Gastrocnemius medialis (tissue), 4 donors: ENCODE results near the gene TRMT61A. TPM values are rescaled to one million over a fixed set of nuclear protein-coding genes. Genes with fewer than 3 reads are reported as not detected.

Source experiments
- ATAC-seq, 2 donors: fragments of 150-250 bp; one replicate each; pipeline ENCODE4 v1.9.1; 2016
- DNase-seq, 2 donors: peaks; one replicate each; pipeline ENCODE4 v3.0.0-alpha.2; 2019
- H3K27ac ChIP-seq, 4 donors: fragments of 200-600 bp; sonication (generic); 1 replicate in 1 of 4; 2 replicates in 3 of 4; pipeline ENCODE4 v1.5.1; 2016 to 2018; ENCODE audit warnings: mild to moderate bottlenecking in 2 of 4, moderate library complexity in 1 of 4
- H3K27me3 ChIP-seq, 3 donors: fragments of 200-600 bp; sonication (generic) in 2 of 3; 1 replicate in 1 of 3; 2 replicates in 2 of 3; pipeline versions ENCODE4 v1.5.1 to v1.6.0; 2016 to 2019; ENCODE audit warnings: mild to moderate bottlenecking in 1 of 3, moderate library complexity in 1 of 3
- H3K36me3 ChIP-seq, 2 donors: fragments of 200-600 bp; sonication (generic) in 1 of 2; one replicate each; pipeline ENCODE4 v1.5.1; 2017 to 2018
- H3K4me1 ChIP-seq, 2 donors: fragments of 200-600 bp; sonication (generic) in 1 of 2; one replicate each; pipeline ENCODE4 v1.5.1; 2016 to 2017; ENCODE audit warnings: mild to moderate bottlenecking in 2 of 2
- H3K4me3 ChIP-seq, 4 donors: fragments of 200-600 bp; sonication (generic) in 3 of 4; 1 replicate in 1 of 4; 2 replicates in 3 of 4; pipeline ENCODE4 v1.5.1; 2016 to 2019; ENCODE audit warnings: mild to moderate bottlenecking in 2 of 4
- H3K9me3 ChIP-seq, 3 donors: fragments of 200-600 bp; sonication (generic) in 2 of 3; 1 replicate in 1 of 3; 2 replicates in 2 of 3; pipeline ENCODE4 v1.5.1; 2016 to 2019
- POLR2A ChIP-seq, 2 donors: fragments of 450-650 bp; IDR thresholded peaks; one replicate each; pipeline ENCODE4 v1.6.1; 2017; ENCODE audit warnings: antibody characterized with exemption in 2 of 2, mild to moderate bottlenecking in 2 of 2, moderate library complexity in 2 of 2
- in situ Hi-C, 4 donors: fragments of 200-750 bp; cut with MboI; loops; one replicate each; pipeline versions ENCODE4 v1.15.0 to v1.8.0; 2017; ENCODE audit warnings: low sequenced_read_pairs in 4 of 4
- intact Hi-C: fragments of 100-400 bp; cut with DNase I; formaldehyde crosslinking; loops from one replicate; pipeline ENCODE4 v1.15.1; 2023; ENCODE audit warnings: low total_unique reads
- total RNA-seq, 4 donors: library from RNA; depleted of rRNA; stranded (reverse); fragments of >200 nt; gene quantifications; one replicate each; pipeline versions ENCODE4 v1.1.0 to v1.2.3, GENCODE V29; 2016
- TF ChIP-seq, protein P1 (sequence below), 5 experiments: fragments of 450-650 bp in 3 of 5; fragments of 200-600 bp in 2 of 5; sonication (generic) in 2 of 5; IDR thresholded peaks in 4 of 5; conservative IDR thresholded peaks in 1 of 5; 1 replicate in 4 of 5; 2 replicates in 1 of 5; pipeline ENCODE4 v1.5.1; 2016 to 2019; ENCODE audit warnings: antibody characterized with exemption in 5 of 5, mild to moderate bottlenecking in 3 of 5, moderate library complexity in 3 of 5

TRMT61A gene
- total RNA-seq, 4 donors from 2014 or later = 8.3 to 11.0 (median 9.6) TPM

DNA sequence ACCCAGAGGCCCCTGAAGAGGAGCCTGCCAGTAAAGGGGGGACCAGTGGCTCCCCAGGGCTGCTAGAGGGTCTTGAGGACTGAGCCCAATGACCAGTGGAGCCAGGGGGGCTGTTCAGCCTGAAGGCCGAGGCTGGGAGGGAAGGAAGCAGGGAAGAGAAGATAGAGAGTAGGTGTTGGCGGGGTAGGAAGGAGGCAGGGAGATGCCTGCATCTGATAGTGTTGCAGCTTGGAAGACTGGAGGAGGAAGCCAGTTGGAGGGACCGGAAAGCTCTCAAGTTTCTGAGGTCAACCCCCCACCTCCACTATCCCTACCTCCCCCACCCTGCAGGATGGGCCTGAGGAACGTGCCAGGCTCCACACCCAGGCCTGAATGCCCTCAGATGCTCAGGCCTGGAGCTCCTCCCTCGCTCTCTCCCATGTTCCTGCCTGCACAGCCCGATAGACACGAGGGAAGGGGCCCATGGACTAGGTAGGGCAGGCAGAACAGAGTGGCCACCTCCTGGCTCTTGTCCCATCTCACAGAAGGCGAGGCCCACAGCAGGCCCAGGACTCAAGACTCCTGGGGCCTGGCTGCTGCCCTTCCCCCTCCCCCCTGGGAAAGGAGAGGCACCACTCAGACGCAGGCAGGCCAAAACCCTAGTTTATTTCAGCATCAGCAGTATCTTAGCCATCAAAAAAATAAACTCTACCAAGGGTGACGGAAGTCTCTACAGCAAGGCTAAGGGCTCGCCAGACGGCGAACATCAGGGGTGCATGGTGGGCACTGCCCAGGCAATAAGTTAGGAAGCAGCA lies 9.8 kb upstream of the TRMT61A start:
- H3K36me3 ChIP-seq = no peaks in the 10 kb centered on the region
- ATAC-seq = no peak
- no peak overlapping the region for H3K4me3 ChIP-seq
- no peaks in the 10 kb centered on the region for H3K9me3 ChIP-seq
- no peak for TF ChIP-seq POLR2A (IDR thresholded peaks at IDR 0.05)
- TF ChIP-seq, protein P1, sequence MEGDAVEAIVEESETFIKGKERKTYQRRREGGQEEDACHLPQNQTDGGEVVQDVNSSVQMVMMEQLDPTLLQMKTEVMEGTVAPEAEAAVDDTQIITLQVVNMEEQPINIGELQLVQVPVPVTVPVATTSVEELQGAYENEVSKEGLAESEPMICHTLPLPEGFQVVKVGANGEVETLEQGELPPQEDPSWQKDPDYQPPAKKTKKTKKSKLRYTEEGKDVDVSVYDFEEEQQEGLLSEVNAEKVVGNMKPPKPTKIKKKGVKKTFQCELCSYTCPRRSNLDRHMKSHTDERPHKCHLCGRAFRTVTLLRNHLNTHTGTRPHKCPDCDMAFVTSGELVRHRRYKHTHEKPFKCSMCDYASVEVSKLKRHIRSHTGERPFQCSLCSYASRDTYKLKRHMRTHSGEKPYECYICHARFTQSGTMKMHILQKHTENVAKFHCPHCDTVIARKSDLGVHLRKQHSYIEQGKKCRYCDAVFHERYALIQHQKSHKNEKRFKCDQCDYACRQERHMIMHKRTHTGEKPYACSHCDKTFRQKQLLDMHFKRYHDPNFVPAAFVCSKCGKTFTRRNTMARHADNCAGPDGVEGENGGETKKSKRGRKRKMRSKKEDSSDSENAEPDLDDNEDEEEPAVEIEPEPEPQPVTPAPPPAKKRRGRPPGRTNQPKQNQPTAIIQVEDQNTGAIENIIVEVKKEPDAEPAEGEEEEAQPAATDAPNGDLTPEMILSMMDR (IDR thresholded peaks at IDR 0.05 in 4 of 5, conservative IDR thresholded peaks at IDR 0.05 in 1 of 5) = no peak
- in situ Hi-C loops (no loop called here), intact Hi-C loops (no loop called here)
- H3K4me1 ChIP-seq = peaks cover 15 to 19% of the 10 kb centered on the region in 2 donors
- H3K27ac ChIP-seq = peak overlapping the region in 1 of 4 donors; percentile 20
- peaks cover 0 to 23% (median 7%) of the 10 kb centered on the region in 3 donors for H3K27me3 ChIP-seq
- DNase-seq = no peak

DNA sequence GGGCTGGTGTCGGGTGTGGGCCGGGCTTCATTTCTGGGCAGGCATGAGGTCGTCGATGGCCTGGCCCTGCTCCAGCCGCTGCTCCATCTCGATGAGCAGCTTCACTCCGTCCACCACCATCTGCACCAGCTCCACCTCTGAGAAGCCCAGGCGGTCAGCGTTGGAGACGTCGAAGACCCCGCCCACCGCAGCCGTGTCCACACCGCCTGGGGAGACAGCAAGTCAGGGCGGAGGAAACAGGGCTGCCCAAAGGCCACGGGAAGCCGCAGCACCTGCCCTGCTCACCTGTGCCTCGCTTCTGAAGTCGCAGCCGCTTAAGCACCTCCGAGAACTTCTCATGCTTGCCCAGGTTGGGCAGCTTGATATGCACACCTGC lies 9.2 kb upstream of the TRMT61A start:
- H3K27me3 ChIP-seq = peaks cover 0 to 23% (median 7%) of the 10 kb centered on the region in 3 donors
- no peaks in the 10 kb centered on the region for H3K36me3 ChIP-seq
- H3K4me1 ChIP-seq = peaks cover 15 to 19% of the 10 kb centered on the region in 2 donors
- peak overlapping the region in 1 of 4 donors; percentile 9 for H3K27ac ChIP-seq
- no peak for ATAC-seq
- DNase-seq = no peak
- intact Hi-C loops = no loop called here
- H3K9me3 ChIP-seq = no peaks in the 10 kb centered on the region
- TF ChIP-seq, protein P1 (IDR thresholded peaks at IDR 0.05 in 4 of 5, conservative IDR thresholded peaks at IDR 0.05 in 1 of 5) = no peak
- in situ Hi-C loops = no loop called here
- no peak overlapping the region for H3K4me3 ChIP-seq

DNA sequence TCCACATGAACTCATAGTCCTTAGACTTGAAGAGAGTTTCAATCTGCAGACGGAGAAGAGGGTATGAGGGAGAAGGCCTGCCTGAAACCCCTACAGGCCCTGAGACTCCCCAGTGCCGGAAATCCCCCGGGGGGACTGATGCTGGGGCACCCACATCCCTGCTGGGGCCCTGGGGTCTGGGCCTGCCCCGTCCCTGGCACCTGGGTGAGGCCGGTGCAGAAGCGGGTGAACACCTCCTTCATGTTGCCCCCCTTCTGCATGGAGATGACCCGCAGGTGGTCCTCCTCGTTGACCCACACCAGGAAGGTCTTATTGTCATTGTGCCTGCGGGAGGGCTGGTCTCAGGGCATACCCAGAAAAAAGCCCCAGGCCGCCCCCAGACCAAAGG lies 8.7 kb upstream of the TRMT61A start:
- DNase-seq = no peak
- intact Hi-C loops = no loop called here
- H3K4me1 ChIP-seq = peaks cover 15 to 19% of the 10 kb centered on the region in 2 donors

DNA sequence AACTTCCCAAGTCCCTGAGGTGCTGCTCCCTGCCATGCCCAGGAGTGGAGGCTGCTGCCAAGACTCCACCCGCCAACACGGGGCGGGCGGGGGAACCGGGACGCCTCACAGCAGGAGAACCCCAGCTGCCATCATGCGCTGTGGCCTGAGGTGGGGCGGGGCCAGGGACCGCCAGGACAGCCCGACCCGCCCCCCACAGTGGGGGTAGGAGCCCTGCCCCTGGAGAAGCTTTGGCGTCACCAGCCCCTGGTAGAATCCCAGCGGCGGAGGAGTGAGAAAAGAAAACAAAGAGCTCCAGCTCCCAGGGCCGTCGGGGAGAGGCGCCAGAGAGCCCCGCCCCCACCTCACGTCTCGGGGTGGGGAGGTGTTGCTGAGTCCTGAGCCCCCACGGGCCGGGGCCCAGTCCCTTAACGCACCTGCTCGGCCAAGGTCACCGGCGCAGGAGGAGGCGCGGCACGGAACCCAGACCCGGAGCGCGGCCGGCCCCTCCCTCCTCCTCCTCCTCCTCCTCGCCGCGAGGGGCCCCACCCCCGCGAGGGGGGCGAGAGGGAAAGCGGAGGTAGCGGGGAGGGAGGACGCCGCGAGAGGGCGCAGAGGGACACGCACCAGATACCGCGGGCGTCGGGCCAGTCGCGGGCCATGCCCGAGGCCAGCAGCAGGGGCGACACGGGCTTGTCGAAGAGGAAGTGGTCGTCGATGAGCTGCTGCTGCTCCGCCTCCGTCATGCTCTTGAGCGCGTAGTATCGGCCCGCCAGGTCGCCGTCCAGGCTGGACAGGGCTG lies 8.1 kb upstream of the TRMT61A start:
- Histone ChIP-seq H3K36me3 (no peaks in the 10 kb centered on the region), H3K27ac (peak overlapping the region; percentile 21 to 66 (median 44)), H3K27me3 (peaks cover 0 to 23% (median 7%) of the 10 kb centered on the region in 3 donors), H3K4me1 (peaks cover 15 to 19% of the 10 kb centered on the region in 2 donors), H3K9me3 (no peaks in the 10 kb centered on the region), H3K4me3 (peak overlapping the region; percentile 49 to 59 (median 52))
- no peak for TF ChIP-seq POLR2A (IDR thresholded peaks at IDR 0.05)
- TF ChIP-seq, protein P1 (IDR thresholded peaks at IDR 0.05 in 4 of 5, conservative IDR thresholded peaks at IDR 0.05 in 1 of 5) = peak; percentile 55 to 70 (median 61)
- in situ Hi-C loops = no loop called here
- intact Hi-C loops = no loop called here
- ATAC-seq (peak; percentile 39 to 60), DNase-seq (peak in 1 of 2 donors; percentile 70)

More for the DNA sequence above, 8.7 kb upstream of the TRMT61A start:
- Histone ChIP-seq H3K27me3 (peaks cover 0 to 23% (median 7%) of the 10 kb centered on the region in 3 donors), H3K36me3 (no peaks in the 10 kb centered on the region), H3K4me3 (no peak overlapping the region), H3K27ac (peak overlapping the region in 2 of 4 donors; percentile 56 to 66), H3K9me3 (no peaks in the 10 kb centered on the region)
- TF ChIP-seq POLR2A (IDR thresholded peaks at IDR 0.05) = no peak
- TF ChIP-seq, protein P1 (IDR thresholded peaks at IDR 0.05 in 4 of 5, conservative IDR thresholded peaks at IDR 0.05 in 1 of 5) = no peak
- no peak for ATAC-seq
- in situ Hi-C loops = no loop called here
